GM12872 (cell line): Measurements from ENCODE around the gene ZCCHC24.

ENCODE experiments used
- TF ChIP-seq, protein P1 (sequence below): IDR thresholded peaks from 3 replicates; pipeline ENCODE4 v1.5.1; 2011; ENCODE audit warnings: low read depth, mild to moderate bottlenecking, low read length, moderate library complexity; ENCODE audit not compliant: insufficient read depth

The ZCCHC24 gene

DNA sequence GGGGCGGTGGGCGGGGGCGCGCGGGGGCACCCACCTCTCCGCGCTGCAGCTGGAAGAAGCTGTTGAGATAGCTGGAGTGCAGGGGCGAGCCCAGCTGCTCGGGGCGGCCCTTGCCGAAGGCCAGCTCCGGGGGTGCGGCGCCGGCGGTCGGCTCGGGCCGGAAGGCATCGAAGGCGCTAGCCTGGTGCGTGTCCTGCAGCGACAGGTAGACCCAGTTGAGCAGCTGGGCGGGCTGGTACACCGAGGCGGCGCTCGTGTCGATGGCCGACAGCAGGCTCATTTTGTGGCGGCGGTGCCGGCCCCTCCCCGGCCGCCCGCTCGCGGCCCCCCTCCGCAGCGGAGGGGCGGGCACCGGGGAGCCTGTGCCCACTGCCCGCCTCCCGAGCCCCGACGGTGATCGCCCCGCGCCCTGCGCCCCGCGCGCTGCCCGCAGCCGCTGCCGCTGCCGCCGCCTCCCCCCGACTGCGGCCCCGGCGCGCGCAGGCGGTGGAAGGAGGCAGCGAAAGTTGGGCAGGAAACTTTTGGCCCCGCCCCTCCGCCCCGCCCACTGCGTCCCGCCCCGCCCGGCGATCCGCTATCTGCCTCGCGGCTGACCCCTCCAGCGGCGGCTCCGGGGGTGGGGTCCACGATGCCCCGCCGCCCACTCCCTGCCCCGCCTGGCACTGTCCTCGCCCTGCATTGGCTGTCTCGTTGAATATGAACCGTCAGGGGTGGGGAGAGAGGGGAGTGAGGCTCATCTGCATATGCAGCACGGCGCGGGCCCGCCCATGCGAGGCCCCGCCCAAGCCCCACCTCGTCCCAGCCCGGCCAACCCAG lies at the start of gene ZCCHC24:
Gene ZCCHC24, minus strand, starts transcription at position 464 of the 816 bp plus-strand sequence. Its CDS starts 184 bp downstream, at position 280.
- TF ChIP-seq, protein P1, sequence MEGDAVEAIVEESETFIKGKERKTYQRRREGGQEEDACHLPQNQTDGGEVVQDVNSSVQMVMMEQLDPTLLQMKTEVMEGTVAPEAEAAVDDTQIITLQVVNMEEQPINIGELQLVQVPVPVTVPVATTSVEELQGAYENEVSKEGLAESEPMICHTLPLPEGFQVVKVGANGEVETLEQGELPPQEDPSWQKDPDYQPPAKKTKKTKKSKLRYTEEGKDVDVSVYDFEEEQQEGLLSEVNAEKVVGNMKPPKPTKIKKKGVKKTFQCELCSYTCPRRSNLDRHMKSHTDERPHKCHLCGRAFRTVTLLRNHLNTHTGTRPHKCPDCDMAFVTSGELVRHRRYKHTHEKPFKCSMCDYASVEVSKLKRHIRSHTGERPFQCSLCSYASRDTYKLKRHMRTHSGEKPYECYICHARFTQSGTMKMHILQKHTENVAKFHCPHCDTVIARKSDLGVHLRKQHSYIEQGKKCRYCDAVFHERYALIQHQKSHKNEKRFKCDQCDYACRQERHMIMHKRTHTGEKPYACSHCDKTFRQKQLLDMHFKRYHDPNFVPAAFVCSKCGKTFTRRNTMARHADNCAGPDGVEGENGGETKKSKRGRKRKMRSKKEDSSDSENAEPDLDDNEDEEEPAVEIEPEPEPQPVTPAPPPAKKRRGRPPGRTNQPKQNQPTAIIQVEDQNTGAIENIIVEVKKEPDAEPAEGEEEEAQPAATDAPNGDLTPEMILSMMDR, result no peak

DNA sequence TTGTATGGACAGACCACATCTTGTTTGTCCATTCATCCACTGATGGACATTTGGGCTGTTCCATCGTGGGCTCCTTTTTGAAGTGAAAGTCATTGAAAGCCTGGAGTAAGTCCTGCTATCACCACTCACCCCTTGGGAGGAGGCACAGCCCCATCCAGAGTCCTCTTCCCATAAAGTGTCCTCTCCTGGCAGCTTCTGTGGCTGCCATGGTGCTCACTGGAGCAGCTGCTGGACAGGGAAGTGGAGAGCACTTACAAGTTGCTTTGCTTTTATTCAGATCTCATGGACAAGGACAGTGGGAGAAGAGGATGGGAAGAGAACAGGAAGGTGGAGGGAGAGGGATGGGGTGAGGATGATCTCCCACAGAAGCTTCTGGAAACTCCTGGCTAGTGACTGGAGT lies 48.4 kb upstream of the ZCCHC24 start:
- TF ChIP-seq, protein P1, result no peak

DNA sequence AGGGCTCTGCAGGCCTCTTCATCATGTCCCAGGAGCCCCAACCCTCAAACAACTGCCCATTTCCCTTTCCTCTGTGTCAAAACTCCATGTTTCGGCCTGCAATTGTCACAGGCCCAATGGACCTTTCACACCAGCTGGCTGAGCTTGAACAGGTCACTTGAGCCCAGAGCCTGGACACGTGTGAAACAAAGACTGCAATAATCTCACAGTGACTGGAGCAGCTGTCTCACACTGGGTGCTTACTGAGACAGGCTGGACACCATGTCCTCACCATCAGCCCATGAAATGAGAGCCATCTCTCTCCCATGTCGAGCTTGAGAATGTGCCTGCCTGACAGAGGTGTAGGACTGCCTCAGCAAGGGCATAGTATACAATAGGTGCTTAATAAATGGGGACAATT lies 47.4 kb upstream of the ZCCHC24 start:
- TF ChIP-seq, protein P1, result no peak

DNA sequence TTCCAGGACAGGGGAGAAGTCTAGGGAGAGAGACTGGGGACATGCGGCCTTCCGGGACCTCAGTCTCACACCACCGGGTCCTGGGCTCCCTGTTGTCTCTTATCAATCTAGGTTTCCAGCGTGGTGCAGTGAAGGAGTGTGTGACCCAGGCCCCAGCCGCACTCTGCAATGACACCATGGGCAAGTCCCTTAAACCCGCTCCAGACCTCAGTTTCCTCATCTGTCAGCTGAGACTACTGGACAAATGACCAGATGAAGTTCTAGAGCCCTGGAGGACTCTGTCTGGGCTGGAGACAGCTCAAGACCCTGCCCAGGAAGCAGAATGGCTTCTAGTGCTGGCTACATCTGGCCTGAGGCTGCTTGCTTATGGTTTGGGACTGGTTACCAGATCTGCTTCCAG lies 46.8 kb upstream of the ZCCHC24 start:
- TF ChIP-seq, protein P1, result no peak

DNA sequence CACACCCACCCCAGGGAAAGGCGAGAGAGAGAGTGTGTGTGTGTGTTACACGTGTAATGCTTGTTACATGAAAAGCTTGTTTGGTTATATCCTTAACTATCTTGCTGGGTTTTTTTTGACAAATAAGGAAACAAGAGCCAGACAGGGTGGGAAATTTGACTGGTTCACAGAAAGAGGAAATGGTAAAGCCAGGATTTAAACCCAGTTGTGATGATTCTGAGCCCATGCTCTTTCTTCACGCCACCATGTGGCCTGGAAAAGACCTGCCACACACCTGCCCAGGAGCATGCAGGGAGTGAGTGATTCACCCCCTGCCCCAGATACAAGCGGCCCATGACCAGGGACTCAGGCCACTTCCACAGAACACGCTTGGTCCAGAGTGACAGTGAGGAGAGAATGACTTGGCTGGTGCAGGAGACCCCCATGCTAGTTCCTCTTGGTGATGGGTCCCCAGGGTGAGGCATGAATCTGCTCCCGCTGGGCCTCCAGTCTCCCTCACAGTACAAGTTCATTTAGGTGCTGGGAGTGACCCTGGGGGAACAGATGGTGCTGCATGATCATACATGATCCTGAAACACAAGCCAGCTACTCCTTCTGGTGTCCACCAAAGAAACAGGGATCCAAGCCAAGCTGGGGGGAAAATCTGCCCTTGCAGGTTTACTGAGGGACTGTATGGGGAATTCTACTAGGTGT lies 45.9 kb upstream of the ZCCHC24 start:
- TF ChIP-seq, protein P1, result peak; percentile 44; the same call in 2 of the 3 replicates

DNA sequence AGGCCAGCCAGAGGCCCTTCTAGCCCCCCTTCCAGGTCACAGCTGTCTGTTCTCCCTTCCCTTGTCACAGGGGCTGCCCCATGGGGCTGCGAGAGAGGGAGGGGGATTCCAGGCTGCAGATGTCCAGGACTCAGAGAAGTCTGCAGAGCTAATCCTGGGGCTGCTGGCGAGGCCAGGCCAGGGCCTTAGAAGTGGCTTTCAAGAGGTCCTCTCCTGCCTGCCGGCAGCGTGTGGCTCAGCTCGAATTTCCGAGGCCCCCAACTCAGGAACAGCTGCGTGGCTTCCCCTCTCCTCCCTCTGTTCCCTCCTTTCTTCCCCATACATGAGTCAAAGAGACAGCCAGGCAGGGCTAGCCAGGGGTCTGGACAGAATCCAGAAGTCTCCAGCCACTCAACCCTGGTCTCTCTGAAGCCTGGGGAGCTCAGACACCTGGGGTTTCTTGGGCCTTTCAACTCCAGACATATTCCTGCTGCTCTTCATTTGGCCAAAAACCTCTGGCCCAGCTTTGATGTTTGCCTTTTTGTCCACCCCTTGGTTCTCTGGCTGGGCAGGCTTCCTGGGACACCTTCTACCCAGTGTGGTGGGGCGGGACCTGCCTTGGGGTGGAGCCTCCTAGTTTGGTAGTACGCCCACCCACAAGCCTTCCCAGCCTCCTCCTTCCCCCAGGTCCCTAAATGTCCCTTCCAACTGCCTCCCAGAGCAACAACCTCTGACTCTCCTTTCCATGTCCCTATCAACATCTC lies 45.1 kb upstream of the ZCCHC24 start:
- TF ChIP-seq, protein P1, result no peak

DNA sequence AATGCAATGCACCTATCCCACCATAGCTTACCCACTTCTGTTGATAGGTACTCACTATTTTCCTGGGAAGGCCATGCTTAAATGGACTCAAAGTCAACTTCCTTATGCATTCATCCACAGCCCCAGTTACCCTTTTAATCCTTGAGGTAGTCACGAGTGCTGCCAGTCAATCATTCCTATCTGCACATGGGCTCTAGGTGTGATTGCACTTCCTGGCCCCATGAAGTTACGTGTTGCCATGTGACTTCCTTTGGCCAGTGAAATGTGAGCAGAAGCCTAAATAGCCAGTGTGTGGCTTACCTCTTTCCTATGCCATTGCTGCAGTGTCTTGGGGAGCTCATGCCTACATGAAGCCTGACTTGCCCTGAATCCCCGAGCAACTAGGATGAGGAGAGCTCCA lies 43.4 kb upstream of the ZCCHC24 start:
- TF ChIP-seq, protein P1, result no peak
